AG08395 (cell line): Measurements from ENCODE around the gene CORO2B.

Experiments used
- DNase-seq: peaks from one replicate; pipeline ENCODE4 v3.0.0; 2012; ENCODE audit warnings: mixed read lengths, low spot score

The CORO2B gene

GRCh38 chr15:68650901-68651709 is 72.3 kb downstream of the CORO2B start:
- DNase-seq = no peak

DNA sequence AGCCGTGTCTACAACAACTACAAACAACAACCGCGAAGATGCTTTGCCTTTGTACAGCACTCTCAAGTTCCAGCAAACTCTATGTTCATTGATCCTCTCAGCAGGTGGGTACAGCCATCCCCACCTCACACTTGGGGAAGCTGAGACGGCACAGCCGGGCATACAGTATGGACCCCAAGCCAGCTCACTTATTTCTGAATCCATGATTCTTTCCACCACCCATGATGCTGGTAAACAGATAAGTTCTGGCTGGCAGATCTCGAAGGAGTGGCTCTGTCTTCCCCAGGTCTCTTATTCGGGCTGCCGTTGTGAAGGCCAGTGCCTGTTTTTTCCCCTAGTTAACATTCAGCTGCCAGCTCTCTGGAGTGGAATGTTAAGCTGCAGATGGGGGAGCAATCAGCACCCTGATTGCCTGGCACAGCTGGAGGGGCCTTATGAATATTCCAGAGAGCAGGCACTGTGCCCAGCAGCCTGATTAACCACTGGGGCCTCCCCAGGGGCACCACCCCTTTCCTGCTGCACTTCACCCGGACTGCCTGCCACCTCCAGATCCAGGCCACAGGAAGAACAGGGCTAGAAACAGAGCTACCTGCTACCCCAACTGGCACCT is 73.2 kb downstream of the CORO2B start:
- DNase-seq = no peak

DNA sequence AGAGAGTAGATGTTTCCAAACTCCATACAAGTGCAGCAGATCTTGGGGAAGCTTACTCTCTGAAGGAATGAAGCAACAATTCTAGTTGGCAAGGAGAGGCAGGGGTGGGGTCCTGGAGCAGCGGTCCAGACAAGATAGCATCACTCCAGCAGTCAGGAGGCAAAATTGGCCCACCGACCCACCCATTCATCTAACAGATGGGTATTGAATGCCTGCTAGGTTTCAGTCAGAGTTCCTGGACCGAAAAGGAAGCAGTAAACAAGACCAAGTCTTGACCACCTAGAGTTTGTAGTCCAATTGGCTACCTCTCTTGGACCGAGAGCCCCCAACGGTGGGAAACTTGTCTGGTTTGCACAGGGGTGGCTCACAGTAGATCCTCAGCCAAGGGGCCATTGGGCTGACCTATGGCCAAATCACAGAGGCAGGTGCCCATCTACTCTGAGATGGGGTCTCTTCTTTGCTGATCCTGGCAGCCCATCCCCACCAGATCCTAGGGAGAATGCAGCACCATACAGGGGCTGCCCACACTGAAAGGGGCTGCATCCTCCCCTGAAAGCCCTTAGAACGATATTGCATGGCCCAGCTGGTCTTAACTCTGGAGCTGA is 74.3 kb downstream of the CORO2B start:
- DNase-seq = no peak

DNA sequence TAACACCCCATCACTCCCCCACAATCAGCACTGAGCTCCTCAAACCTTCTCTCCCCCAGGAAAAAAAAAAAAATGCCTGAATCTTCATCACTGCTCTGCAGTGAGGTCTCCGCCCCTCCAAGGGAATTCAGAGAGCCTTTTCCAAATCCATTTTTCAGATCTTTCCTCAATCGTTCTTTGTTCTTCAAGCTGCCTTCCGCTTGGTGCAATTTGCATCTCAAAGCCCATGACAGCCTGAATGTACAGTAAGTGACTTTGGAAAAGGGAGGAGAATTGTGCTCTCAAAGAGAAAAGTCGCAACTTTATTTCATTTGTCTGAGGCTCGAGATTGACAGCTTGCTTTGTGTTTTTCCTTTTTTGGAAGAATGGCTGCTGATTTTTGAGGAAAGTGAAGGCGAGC is 75.0 kb downstream of the CORO2B start:
- no peak for DNase-seq

DNA sequence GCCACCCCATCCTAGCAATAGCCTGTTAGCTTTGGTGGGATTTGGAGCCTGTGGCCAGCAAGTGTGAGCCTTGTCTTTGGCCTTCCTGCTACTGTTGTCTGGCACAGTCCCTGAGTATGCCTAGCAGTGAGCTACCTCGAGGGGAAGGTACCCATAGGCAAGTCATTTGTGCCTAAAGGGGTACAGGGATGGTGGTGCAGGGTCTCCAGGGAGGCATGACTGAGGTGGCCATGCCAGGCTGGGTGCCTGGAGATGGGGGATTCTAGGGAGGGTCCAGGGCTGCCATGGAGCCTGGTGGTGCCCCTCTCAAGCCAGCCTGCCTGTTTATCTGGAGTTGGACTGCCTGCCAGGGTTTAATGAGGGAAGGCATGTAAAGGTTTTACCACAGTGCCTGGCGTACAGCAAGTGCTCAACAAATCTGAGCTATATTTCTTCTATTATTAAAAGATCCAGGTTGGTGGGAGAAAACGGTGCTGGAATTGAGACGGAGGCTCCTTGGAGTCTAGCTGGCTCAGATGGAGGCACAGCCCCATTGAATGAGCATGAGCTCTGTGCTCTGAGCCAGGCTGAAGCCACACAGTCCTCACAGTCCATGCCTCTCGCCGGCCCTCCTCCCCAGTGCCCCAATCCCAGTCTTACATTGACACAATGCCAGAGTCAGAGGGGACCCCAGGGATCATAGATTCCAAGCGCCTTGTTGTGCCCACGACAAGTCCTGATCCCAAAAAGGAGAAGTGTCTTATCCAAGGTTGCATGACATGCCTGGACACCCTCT is 76.2 kb downstream of the CORO2B start:
- DNase-seq = no peak

DNA sequence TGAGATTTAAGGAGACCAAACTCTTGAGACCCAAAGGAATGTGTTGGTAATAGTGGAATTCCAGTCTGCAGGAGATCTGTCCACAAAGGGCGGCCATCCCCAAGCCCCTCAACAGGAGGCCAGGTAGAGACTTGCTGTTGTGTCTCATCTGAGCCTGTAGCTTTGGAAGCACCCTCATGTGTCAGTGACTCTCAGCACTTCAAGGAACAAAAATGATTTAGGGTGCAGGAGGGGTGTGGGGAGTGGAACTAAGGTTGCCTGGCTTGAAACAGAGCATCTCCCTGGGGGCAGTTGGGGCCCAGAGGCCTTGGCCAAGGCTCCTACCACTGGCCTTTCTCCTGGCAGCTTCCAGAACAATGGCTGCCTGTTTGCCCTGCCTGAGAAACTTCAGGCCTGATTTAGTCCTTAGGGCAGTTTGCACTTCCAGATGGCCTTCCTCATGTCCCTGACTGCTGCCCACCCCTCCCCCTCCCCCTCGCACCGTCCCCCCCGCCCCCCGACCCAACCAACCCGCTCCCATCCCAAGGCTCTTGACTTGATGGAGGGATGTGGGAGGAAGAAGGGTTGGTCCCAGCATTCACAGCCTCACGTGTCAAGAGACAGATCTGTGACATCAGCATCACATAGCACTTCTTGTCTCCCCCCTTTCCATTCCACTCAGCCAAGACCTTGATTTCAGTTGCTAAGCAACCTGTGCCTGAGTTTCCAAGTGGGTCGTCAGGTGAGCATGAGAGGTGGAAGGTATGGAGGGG is 77.1 kb downstream of the CORO2B start:
- no peak for DNase-seq

DNA sequence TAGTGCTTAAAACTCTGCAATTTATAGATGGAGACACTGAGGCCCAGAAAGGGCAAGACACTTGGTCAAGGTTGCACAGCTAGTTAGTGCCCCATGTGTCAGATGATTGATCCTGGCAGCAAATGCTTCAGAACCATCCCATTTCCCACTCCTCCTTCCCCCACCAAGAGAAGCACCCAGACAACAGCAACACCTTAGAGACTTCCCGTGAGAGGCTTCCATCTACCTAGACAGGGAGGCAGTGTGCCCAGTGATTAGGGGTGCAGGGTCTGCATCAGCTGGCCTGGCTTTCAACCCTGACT is 77.6 kb downstream of the CORO2B start:
- DNase-seq = no peak

DNA sequence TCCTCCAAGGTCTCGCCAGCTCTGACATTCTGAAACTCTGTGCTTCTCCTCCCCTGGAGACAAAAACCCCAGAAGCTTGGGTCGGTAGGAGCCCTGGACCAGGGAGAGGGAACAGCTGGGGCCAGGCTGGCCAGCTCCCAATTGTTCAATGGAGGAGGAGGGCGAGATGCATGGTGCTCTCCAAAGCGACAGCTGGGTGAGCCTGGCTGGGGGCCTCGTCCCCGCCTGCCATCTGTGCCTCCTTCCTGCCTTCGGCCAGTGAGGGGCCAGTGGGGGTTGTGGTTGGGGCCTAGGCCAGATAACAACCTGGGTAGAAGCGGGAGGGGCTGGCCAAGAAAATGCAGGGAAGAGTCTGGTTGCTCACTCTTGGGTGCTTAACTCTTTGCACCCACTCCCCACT is 79.4 kb downstream of the CORO2B start:
- no peak for DNase-seq

- no peak for DNase-seq
Observed at GRCh38 chr15:68658641-68659358, 80.0 kb downstream of the CORO2B start.

- DNase-seq = no peak
Observed at GRCh38 chr15:68663526-68663925, 84.7 kb downstream of the CORO2B start.

- no peak for DNase-seq
Observed at GRCh38 chr15:68666120-68666811, 87.5 kb downstream of the CORO2B start.

- no peak for DNase-seq
Observed at GRCh38 chr15:68666812-68667450, 88.1 kb downstream of the CORO2B start.

DNA sequence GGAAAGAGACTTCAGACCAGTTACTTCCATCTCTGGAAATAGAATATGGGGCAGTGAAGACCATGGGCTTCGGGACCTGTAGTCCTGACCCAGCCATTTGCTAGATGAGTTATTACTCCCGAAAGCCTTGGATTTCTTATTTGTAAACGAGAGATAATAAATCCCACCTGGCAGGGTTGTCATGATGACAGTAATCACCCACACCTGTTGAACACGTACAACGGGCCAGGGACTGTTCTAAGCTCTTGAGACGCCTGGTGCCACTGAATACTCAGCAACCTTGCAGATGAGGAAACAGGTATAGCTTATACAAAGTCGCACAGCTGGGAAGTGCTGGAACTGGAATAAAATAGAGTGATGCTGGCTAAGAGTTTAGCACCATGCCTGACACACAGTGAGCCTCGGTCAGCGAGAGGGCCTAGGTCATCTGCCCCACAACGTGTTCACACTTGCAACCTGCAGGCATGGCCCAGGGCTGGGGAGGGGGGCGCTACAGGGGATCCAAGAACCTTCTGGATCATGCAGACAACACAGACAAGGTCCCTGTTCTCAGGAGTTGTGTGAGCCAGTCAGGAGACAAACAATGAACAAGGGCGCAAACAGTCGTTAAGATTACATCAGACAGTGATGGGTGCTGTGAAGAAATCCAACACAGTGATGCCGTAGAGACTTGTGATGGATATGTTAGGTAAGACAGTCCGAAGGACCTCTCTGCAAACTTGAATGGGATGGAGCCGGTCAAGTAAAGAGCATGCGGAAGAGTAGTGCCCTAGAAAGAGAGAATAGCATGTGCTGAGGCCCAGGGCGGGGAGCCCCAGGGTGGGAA is 89.2 kb downstream of the CORO2B start:
- DNase-seq = no peak

DNA sequence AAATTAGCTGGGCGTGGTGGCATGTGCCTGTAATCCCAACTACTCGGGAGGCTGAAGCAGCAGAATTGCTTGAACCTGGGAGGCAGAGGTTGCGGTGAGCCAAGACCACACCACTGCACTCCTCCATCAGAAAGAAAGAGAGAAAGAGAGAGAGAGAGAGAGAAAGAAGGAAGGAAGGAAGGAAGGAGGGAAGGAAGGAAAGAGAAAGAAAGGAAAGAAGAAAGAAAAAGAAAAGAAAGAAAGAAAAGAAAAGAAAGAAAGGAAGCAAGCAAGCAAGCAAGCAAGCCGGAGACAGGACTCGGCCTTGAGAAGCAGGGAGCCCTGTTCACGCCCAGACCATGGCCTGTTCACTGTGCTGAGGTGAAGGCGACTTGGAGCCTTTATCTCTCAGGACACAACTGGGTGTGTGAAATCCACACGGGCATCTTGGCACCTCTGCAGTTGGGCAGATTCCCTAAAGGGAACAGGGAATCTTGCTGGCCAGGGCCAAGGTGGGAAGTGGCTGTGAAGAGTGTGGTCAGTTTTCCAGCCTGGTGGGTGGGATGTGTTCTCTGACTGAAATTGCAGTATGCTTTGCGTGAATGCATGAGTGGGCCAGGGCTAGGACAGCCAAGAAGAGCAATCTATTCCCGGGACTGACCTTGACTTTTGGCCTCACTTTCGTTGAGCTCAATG is 90.3 kb downstream of the CORO2B start:
- DNase-seq = no peak

GRCh38 chr15:68672251-68672650 is 93.5 kb downstream of the CORO2B start:
- DNase-seq = no peak

DNA sequence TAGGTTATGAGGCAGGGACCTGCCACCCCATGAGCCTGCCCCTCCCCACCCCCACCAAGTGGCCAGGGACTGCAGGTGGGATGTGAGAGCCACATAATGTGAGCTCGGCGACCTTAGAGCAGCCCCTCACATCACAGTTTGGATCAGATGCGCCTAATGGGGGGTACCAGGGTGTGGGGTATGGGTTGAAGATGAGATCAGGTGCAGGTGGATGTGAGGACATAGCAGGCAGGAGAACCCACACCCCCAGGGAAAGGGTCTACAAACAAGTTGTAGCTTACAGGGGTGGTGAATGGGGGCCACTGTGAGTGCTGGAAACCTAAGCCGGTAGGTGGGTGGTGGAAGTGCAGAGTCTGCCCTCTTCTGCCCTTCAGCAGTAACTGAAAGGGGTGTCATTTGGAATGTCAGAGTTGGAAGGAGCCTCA is 94.0 kb downstream of the CORO2B start:
- peak; percentile 21 for DNase-seq

- no peak for DNase-seq
Observed at GRCh38 chr15:68674975-68675374, 96.2 kb downstream of the CORO2B start.

GRCh38 chr15:68676011-68676605 is 97.3 kb downstream of the CORO2B start:
- no peak for DNase-seq
